Left cardiac atrium (tissue), 2 donors: Measurements from ENCODE around the gene ST6GALNAC6. TPM values are rescaled to one million over a fixed set of nuclear protein-coding genes. Genes with fewer than 3 reads are reported as not detected.

Source experiments
- microRNA-seq, 2 donors: library from miRNA; unstranded; fragments of <30 nt; microRNA quantifications; one replicate each; pipeline ENCODE4 v1.2.0, GENCODE V29; 2020
- total RNA-seq, 2 donors: library from RNA; stranded (reverse); fragmentation: NEBNext Ultra II Directional; extraction: Animal tissue kit (Norgen Biotek cat#: 25700); gene quantifications; one replicate each; pipeline ENCODE4 v1.2.1, GENCODE V29; 2021
- donor health status: DM: no; HTN: yes; CAD: no; lungs with severe emphysema.
- donor health status: DM: yes; HTN: yes; CAD: no.

Gene ST6GALNAC6
- total RNA-seq, 2 donors from 2014 or later = 56.7 to 71.7 TPM

Small RNA genes within 50 kb of the gene (microRNA-seq; reads per million reads assigned to microRNA genes)
- 0.40 to 0.54 reads per million in 2 donors for gene MIR4672

Other genes starting within 250 kb of the ST6GALNAC6 start
- not detected for gene CFAP157, start 192.6 kb downstream of the ST6GALNAC6 start, total RNA-seq
- 10 to 100 TPM; 12.3 to 14.3 TPM for gene PTRH1, start 183.9 kb downstream of the ST6GALNAC6 start, total RNA-seq
- under 1 TPM; 0.05 to 0.09 TPM for gene TTC16, start 183.5 kb downstream of the ST6GALNAC6 start, total RNA-seq
- 1 to 10 TPM; 5.1 TPM for gene TOR2A, start 164.3 kb downstream of the ST6GALNAC6 start, total RNA-seq
- gene SH2D3C, start 120.9 kb downstream of the ST6GALNAC6 start, total RNA-seq = 10 to 100 TPM; 18.4 to 21.5 TPM
- gene CDK9, start 113.6 kb downstream of the ST6GALNAC6 start, total RNA-seq = 10 to 100 TPM; 58.3 to 64.2 TPM
- gene FPGS, start 96.7 kb downstream of the ST6GALNAC6 start, total RNA-seq = 10 to 100 TPM; 40.4 to 59.5 TPM
- 100 to 1,000 TPM; 132 to 392 TPM for gene ENG, start 44.9 kb downstream of the ST6GALNAC6 start, total RNA-seq
- 100 to 1,000 TPM; 593 to 626 TPM for gene AK1, start 21.9 kb downstream of the ST6GALNAC6 start, total RNA-seq
- 10 to 100 TPM; 35.8 to 49.9 TPM for gene ST6GALNAC4, start 17.4 kb upstream of the ST6GALNAC6 start, total RNA-seq
- gene PIP5KL1, start 31.2 kb upstream of the ST6GALNAC6 start, total RNA-seq = under 1 TPM; 0.50 to 0.99 TPM
- gene DPM2, start 38.3 kb upstream of the ST6GALNAC6 start, total RNA-seq = 10 to 100 TPM; 14.7 to 18.3 TPM
- 10 to 100 TPM; 24.9 to 27.3 TPM for gene EEIG1, start 81.4 kb upstream of the ST6GALNAC6 start, total RNA-seq
- 1 to 10 TPM; 5.8 to 6.1 TPM for gene NAIF1, start 167.7 kb upstream of the ST6GALNAC6 start, total RNA-seq
- gene SLC25A25, start 168.6 kb upstream of the ST6GALNAC6 start, total RNA-seq = 10 to 100 TPM; 13.7 to 29.8 TPM
- gene PTGES2, start 228.1 kb upstream of the ST6GALNAC6 start, total RNA-seq = 100 to 1,000 TPM; 111 to 155 TPM
- under 1 TPM in 1 of 2 donors, not detected in 1; 0.38 TPM for gene LCN2, start 249.8 kb upstream of the ST6GALNAC6 start, total RNA-seq